Breast epithelium (tissue), 3 donors: ENCODE results near the gene ITPR3.

Experiments
- CTCF ChIP-seq, 3 donors: fragments of 450-650 bp; IDR thresholded peaks; one replicate each; pipeline ENCODE4 v1.5.1; 2016 to 2017; ENCODE audit warnings: antibody characterized with exemption in 3 of 3, mild to moderate bottlenecking in 3 of 3, moderate library complexity in 3 of 3
- POLR2A ChIP-seq: fragments of 450-650 bp; IDR thresholded peaks from one replicate; pipeline ENCODE4 v1.6.1; 2016; ENCODE audit warnings: antibody characterized with exemption, mild to moderate bottlenecking, moderate library complexity
- POLR2AphosphoS5 ChIP-seq, 3 donors: sonication (generic); formaldehyde crosslinking; IDR thresholded peaks; one replicate each; pipeline ENCODE4 v1.6.1; 2017; ENCODE audit warnings: antibody characterized with exemption in 3 of 3

- TF ChIP-seq CTCF (IDR thresholded peaks at IDR 0.05) (no peak), POLR2A (no peak), POLR2AphosphoS5 (IDR thresholded peaks at IDR 0.05) (no peak)
These were observed 39.9 kb upstream of the ITPR3 start for GRCh38 chr6:33581186-33581585.
